SU-DHL-6 (cell line): ENCODE measurements around the gene PXMP4.

Experiments used
- H2AFZ ChIP-seq: fragments of 200-600 bp; sonication (generic); 2 replicates; pipeline ENCODE4 v1.6.1; 2014; ENCODE audit warnings: low read depth, mild to moderate bottlenecking, moderate library complexity, mixed read lengths, antibody characterized with exemption, low read length; ENCODE audit not compliant: severe bottlenecking
- H3F3A ChIP-seq: fragments of 200-600 bp; shearing (Covaris generic); 2 replicates; pipeline ENCODE4 v1.6.0; 2016; ENCODE audit warnings: antibody characterized with exemption, mild to moderate bottlenecking; ENCODE audit not compliant: insufficient read depth
- H3K27ac ChIP-seq: fragments of 200-600 bp; sonication (generic); 2 replicates; pipeline ENCODE4 v1.5.1; 2016; ENCODE audit warnings: low read depth, mild to moderate bottlenecking, low read length, moderate library complexity, mixed read lengths
- H3K27me3 ChIP-seq: fragments of 200-600 bp; sonication (generic), shearing (Covaris generic); 2 replicates; pipeline ENCODE4 v1.6.0; 2014; ENCODE audit warnings: mild to moderate bottlenecking, low read length
- H3K36me3 ChIP-seq: fragments of 200-600 bp; sonication (generic); 2 replicates; pipeline ENCODE4 v1.6.1; 2014; ENCODE audit warnings: mild to moderate bottlenecking, low read length, mixed read lengths
- H3K4me2 ChIP-seq: fragments of 300-600, 200-600 bp; shearing (Covaris generic), sonication (generic); 2 replicates; pipeline ENCODE4 v1.6.0; 2014; ENCODE audit warnings: low read length, low read depth, mild to moderate bottlenecking; ENCODE audit not compliant: poor library complexity, severe bottlenecking
- H3K4me3 ChIP-seq: fragments of 200-600 bp; sonication (generic); 2 replicates; pipeline ENCODE4 v1.5.1; 2014; ENCODE audit warnings: antibody characterized with exemption, low read length, mild to moderate bottlenecking, mixed read lengths; ENCODE audit not compliant: insufficient read depth, poor library complexity, severe bottlenecking
- H3K79me2 ChIP-seq: fragments of 200-600 bp; sonication (generic); 2 replicates; pipeline ENCODE4 v1.6.1; 2014; ENCODE audit warnings: mild to moderate bottlenecking, low read length, moderate library complexity; ENCODE audit not compliant: insufficient read depth
- H3K9ac ChIP-seq: fragments of 200-600 bp; sonication (generic); 2 replicates; pipeline ENCODE4 v1.7.0; 2014; ENCODE audit warnings: mild to moderate bottlenecking, low read length
- H3K9me2 ChIP-seq: fragments of 200-600 bp; sonication (generic); replicated peaks from 2 replicates; pipeline ENCODE4 v1.6.1; 2014; ENCODE audit warnings: low read length; ENCODE audit not compliant: insufficient read depth
- H3K9me3 ChIP-seq: fragments of 200-600 bp; sonication (generic); 2 replicates; pipeline ENCODE4 v1.6.1; 2014; ENCODE audit warnings: low read length, mixed read lengths; ENCODE audit not compliant: insufficient read depth
- H4K20me1 ChIP-seq: fragments of 200-600 bp; sonication (generic); 2 replicates; pipeline ENCODE4 v1.6.1; 2014; ENCODE audit warnings: low read depth, mild to moderate bottlenecking, antibody characterized with exemption, low read length, moderate library complexity, mixed read lengths
- EZH2phosphoT487 ChIP-seq: fragments of 200-600 bp; sonication (generic), shearing (Covaris generic); conservative IDR thresholded peaks from 2 replicates; pipeline ENCODE4 v1.6.1; 2018; ENCODE audit warnings: mild to moderate bottlenecking, antibody characterized with exemption, low read length, moderate library complexity, mixed read lengths
- TF ChIP-seq, protein P1 (sequence below): fragments of 200-600 bp; sonication (generic); IDR thresholded peaks from one replicate; pipeline ENCODE4 v1.5.1; 2017; ENCODE audit warnings: antibody characterized with exemption, mild to moderate bottlenecking, low read length, moderate library complexity; ENCODE audit not compliant: insufficient read depth, poor library complexity, severe bottlenecking

PXMP4 gene

DNA sequence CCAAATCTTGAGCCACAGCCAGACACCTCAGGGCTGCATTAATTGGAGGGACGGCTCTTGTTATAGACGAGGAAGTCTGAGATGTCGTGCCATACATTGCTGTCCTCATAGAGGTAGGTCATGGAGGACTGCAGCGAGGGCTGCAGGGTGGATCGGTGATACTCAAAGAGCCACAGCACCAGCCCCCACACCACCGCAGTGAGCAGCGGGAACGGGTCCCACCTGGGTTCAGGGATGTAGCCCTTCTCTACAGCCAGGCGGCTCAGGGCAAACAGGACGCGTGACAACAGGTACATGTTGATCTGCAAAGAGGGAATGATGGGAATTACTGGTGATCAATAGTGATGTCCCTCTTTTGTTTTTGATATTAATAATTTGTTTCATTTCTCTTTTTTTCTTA is 12.4 kb downstream of the PXMP4 start:
- H3F3A ChIP-seq = peaks cover 5% of the 10 kb centered on the region; the same call in 1 of the 2 replicates
- no peaks in the 10 kb centered on the region for H3K36me3 ChIP-seq

DNA sequence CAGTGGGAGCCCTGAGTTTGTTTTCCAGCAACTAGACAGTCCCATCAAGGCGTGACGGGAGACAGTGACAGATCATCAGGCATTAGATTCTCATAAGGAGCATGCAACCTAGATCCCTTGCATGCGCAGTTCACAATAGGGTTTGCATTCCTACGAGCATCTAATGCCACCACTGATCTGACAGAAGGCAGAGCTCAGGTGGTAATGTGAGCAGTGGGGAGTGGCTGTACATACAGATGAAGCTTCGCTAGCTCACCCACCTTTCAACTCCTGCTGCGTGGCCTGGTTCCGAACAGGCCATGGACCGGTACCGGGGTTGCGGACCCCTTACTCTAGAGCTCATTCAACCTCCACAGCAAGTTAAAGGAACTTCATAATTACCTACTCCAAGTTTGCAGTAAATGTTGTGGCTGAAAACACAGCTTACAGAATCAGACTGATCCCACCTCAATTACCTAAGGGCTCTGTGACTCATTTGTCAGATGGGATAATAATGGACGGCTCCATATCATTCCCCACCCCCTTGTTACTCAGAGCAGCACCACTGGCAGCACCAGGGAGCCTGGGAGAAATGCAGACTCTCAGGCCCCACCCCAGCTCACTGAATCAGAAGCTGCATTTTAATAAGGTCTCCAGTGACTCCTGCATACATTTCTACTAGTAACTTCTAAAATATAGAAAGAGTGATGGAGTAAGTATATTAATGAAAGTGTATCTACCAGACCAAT is 15.7 kb downstream of the PXMP4 start:
- Histone ChIP-seq H3K9me2 (no peaks in the 10 kb centered on the region), H3K27me3 (no peaks in the 10 kb centered on the region), H3K9ac (no peak overlapping the region), H4K20me1 (no peaks in the 10 kb centered on the region), H3K4me3 (no peak overlapping the region), H3K36me3 (no peaks in the 10 kb centered on the region), H3K9me3 (no peaks in the 10 kb centered on the region), H2AFZ (no peak overlapping the region), H3K27ac (no peak overlapping the region), H3F3A (peaks cover 4% of the 10 kb centered on the region; the same call in 1 of the 2 replicates), H3K4me2 (no peak overlapping the region), H3K79me2 (no peaks in the 10 kb centered on the region)
- TF ChIP-seq, protein P1, sequence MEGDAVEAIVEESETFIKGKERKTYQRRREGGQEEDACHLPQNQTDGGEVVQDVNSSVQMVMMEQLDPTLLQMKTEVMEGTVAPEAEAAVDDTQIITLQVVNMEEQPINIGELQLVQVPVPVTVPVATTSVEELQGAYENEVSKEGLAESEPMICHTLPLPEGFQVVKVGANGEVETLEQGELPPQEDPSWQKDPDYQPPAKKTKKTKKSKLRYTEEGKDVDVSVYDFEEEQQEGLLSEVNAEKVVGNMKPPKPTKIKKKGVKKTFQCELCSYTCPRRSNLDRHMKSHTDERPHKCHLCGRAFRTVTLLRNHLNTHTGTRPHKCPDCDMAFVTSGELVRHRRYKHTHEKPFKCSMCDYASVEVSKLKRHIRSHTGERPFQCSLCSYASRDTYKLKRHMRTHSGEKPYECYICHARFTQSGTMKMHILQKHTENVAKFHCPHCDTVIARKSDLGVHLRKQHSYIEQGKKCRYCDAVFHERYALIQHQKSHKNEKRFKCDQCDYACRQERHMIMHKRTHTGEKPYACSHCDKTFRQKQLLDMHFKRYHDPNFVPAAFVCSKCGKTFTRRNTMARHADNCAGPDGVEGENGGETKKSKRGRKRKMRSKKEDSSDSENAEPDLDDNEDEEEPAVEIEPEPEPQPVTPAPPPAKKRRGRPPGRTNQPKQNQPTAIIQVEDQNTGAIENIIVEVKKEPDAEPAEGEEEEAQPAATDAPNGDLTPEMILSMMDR = no peak
- TF ChIP-seq EZH2phosphoT487 = no peak

More for the DNA sequence above, 12.4 kb downstream of the PXMP4 start:
- Histone ChIP-seq H3K4me2 (no peak overlapping the region), H4K20me1 (no peaks in the 10 kb centered on the region), H3K9me2 (no peaks in the 10 kb centered on the region), H3K79me2 (no peaks in the 10 kb centered on the region), H3K27ac (no peak overlapping the region), H3K27me3 (no peaks in the 10 kb centered on the region), H3K9ac (no peak overlapping the region), H3K9me3 (no peaks in the 10 kb centered on the region), H2AFZ (no peak overlapping the region), H3K4me3 (no peak overlapping the region)
- TF ChIP-seq, protein P1 = no peak
- TF ChIP-seq EZH2phosphoT487 = no peak

DNA sequence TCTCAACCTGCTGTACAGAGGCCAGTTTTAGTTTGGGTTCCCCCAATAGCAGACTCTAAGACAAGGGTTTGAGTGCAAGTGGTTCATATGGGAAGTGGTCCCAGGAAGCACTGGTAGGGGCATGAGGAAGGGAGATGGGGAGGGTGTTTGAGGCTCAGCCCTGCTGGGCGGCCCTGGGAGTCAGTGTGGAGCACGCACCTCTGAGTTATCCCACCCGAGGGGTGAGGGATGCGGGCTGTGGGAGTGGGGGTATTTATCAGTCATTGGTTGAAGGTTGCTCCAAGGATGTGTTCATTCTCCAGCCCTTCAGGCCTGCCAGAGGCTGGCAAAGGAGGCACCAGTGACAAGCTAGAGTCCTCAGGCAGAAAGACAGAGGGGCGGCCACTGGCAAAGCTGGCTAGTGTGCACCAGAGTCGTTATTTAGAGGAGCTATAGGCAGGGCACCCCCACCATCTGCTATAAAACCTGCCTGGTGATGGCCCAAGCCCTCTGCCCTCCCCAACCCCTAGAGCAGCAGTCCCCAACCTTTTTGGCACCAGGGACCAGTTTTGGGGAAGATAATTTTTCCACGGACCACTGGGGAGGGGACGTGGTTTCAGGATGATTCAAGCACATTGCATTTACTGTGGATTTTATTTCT is 16.5 kb downstream of the PXMP4 start:
- Histone ChIP-seq H3K4me2 (no peak overlapping the region), H2AFZ (no peak overlapping the region), H3K4me3 (no peak overlapping the region), H4K20me1 (no peaks in the 10 kb centered on the region), H3K36me3 (no peaks in the 10 kb centered on the region), H3K27ac (no peak overlapping the region), H3K9me2 (no peaks in the 10 kb centered on the region), H3K79me2 (no peaks in the 10 kb centered on the region), H3K27me3 (no peaks in the 10 kb centered on the region), H3K9ac (no peak overlapping the region), H3F3A (no peaks in the 10 kb centered on the region), H3K9me3 (no peaks in the 10 kb centered on the region)
- TF ChIP-seq, protein P1 = no peak
- no peak for TF ChIP-seq EZH2phosphoT487
